Measurements from ENCODE around the gene IPO11.
"Not testable (repeated sequence)": the region's sequence is repeated elsewhere in the genome, so short reads cannot be mapped to it uniquely, and the experiment has no call there.

IPO11 gene

GRCh38 chr5:62600560-62601252 lies 188.1 kb downstream of the IPO11 start:
- no peak for DNase-seq

DNA sequence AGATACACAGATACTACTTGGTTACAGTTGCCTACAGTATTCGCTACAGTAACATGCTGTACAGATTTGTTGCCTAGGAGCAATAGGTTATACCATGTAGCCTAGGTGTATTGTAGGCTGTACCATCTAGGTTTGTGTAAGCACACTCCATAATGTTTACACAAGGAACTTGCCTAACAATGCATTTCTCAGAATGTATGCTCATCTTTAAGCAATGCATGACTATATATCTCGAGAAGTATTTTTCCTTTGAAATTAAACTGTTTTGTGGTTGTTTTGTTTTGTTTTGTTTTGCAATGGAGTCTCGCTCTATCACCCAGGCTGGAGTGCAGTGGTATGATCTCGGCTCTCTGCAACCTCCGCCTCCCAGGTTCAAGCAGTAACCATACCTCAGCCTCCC lies 191.4 kb downstream of the IPO11 start:
- no peak for DNase-seq

DNA sequence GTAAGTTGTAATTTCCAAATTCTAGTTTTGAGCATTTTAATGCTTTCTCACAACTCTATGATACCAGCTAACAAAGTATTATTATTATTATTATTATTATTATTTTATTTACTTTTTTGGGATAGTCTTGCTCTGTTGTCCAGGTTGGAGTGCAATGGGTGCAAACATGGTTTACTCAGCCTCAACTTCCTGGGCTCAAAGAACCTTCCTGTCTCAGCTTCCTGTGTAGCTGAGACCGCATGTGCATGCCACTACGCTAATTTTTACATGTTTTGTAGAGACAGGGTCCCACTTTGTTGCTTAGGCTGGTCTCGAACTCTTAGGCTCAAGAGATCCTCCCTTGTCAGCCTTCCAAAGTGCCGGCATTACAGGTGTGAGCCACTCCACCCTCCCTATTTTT lies 193.1 kb downstream of the IPO11 start:
- no peak for DNase-seq

GRCh38 chr5:62606878-62607277 lies 194.3 kb downstream of the IPO11 start:
- no peak for DNase-seq

- no peak for DNase-seq
Measured at GRCh38 chr5:62607615-62608014, 195.1 kb downstream of the IPO11 start.

GRCh38 chr5:62608529-62609511 lies 196.3 kb downstream of the IPO11 start:
- DNase-seq, result no peak

- no peak for DNase-seq
Measured at GRCh38 chr5:62614355-62614754, 201.8 kb downstream of the IPO11 start.

- no peak for DNase-seq
Measured at GRCh38 chr5:62616615-62617277, 204.2 kb downstream of the IPO11 start.

DNA sequence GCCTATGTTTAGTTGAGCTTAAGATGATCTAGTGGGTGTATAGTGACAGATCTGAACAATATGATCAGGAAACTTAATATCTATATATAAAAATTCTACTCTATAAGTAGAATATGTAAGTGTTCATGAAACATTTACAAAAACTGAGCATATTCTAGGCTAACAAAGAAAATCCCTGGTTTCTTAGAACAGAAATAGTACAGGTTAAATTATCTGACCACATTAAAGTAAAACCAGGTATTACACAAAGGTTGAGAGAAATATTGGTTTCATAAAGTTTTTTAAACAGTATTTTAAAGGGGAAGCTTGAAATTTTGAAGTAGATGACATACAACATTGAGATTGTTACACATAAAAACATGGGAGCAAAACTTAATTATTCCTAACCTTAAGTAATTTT lies 205.4 kb downstream of the IPO11 start:
- no peak for DNase-seq

- DNase-seq, result no peak
Measured at GRCh38 chr5:62620761-62621160, 208.2 kb downstream of the IPO11 start.

- no peak for DNase-seq
Measured at GRCh38 chr5:62621280-62621679, 208.7 kb downstream of the IPO11 start.

DNA sequence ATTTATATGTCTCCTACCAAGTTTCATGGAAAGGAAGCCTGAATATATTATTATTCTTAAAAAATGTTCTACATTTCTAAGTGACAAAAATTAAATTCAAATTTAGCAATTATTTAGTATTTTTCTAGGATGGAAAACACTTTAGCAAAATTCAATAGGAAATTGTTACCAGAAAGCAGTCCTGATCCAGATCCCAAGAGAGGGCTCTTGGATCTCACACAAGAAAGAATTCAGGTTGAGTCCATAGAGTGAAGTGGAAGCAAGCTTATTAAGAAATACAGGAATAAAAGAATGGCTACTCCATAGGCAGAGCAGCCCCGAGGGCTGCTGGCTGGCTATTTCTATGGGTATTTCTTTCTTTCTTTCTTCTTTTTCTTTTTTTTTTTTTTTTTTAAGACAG lies 210.7 kb downstream of the IPO11 start:
- no peak for DNase-seq

DNA sequence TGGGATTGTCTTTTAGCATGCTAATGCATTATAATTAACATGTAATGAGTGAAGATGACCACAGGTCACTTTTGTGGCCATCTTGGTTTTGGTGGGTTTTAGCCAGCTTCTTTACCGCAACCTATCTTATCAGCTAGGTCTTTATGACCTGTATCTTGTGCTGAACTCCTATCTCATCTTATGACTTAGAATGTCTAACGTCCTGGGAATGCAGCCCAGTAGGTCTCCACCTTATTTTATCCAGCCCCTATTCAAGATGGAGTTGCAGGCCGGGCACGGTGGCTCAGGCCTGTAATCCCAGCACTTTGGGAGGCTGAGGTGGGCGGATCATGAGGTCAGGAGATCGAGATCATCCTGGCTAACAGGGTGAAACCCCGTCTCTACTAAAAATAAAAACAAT lies 211.9 kb downstream of the IPO11 start:
- DNase-seq, result not testable (repeated sequence)

DNA sequence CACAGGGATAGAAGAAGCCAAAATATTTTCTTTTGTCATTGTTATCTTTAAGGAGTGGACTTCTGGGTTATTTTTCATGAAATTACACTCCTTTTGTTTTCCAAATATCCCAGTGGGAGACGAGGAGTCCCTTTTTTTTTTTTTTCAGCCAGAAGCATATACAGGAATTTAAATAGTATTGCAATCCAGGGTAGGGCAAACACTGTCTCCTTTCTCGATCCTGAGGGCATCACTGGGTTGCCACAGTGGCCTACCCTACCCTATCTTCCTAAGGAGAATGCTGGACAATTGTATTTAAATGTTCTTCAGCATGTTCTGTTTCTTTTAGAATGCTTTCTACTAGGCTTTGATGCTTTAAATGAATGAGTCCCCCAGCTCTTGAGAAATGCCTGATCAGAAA lies 214.0 kb downstream of the IPO11 start:
- DNase-seq, result no peak

GRCh38 chr5:62627121-62627520 lies 214.6 kb downstream of the IPO11 start:
- no peak for DNase-seq

GRCh38 chr5:62627901-62628300 lies 215.3 kb downstream of the IPO11 start:
- DNase-seq, result no peak

- no peak for DNase-seq
Measured at GRCh38 chr5:62631909-62632580, 219.5 kb downstream of the IPO11 start.

DNA sequence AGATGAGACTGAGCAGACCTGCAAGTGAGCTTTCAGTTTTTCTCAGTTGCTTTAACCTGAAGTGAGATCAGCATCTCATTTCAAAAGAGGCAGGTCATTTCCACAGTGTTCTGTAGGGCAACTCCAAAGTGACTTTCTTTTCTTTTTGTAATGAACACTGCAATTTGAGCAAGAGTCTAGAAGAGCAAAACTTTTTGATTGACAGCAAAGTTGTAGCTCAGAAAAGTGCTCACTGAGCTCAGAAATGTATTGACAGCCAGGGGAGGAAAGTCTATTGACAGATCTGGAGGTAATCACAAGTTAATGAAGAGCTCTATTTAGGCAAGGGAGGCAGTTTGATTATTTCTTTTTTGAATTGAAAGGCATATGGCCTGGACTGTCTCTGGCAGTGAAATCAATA lies 220.7 kb downstream of the IPO11 start:
- no peak for DNase-seq

GRCh38 chr5:62640446-62640845 lies 227.9 kb downstream of the IPO11 start:
- DNase-seq, result no peak

DNA sequence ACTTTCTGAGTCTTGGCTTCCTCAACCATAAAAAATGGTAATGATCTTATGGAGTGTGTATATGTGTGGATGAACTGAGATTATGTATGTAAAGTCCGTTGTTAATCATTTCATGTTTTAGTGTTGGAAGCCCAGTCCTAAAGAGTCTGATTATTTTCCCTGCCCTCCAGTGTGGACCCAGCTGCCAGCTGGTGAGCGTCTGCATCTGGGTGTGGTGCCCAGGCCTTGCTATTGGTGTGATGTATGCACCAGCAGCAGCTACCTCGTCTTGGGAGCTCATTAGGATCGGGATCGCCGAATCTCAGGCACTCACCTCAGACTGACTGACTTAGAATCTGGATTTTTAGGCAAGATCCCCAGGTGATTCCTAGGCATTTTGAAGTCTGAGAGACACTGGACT lies 229.9 kb downstream of the IPO11 start:
- DNase-seq, result no peak

DNA sequence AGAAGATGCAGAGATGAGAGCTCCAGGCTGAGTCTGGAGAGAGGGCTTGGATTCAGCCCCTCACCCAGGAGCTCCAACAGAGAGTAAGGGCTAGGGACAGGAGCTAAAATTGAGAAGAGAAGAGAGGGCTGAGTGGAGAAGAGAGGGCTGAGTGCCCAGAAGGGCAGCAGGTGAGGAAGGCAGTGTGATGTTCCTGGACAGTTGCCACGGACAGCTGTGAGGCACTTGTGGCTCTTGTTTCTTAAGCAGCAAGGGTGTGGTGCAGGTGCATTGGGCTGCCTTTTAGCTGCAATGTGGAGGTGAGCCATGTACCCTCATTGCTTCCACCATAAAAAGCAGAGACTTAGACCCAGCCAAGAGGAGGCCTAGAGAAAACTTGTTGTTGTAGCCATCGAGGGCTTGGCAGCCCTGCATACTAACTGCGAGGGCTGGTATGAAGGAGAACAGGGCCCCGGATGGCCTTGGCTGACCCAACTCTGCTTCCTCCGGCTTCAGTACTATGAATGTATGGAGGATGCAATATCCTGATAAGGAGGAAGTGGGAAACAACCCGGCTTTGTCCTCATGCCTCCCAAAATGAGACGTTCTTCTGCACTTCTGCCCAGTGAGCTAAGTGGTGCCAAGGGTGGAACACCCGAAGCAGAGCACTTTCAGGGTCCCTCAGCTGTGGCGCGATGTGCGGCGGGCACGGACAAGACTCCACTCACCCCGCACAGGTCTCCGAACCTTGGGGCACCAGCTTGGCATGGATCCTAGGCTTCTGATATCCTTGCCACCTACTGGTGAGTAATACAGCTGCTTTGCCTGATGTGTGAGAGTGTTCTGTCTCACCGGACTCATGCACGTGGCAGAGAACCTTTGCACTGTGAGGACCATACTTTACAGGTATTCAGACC lies 231.2 kb downstream of the IPO11 start:
- DNase-seq, result no peak

Measured in right kidney (tissue), 1 donor.